ENCODE data around the gene OR9A2. TPM values are rescaled to one million over a fixed set of nuclear protein-coding genes. Genes with fewer than 3 reads are reported as not detected.

OR9A2 gene
- total and polyA plus RNA-seq, 7 donors: not detected

DNA sequence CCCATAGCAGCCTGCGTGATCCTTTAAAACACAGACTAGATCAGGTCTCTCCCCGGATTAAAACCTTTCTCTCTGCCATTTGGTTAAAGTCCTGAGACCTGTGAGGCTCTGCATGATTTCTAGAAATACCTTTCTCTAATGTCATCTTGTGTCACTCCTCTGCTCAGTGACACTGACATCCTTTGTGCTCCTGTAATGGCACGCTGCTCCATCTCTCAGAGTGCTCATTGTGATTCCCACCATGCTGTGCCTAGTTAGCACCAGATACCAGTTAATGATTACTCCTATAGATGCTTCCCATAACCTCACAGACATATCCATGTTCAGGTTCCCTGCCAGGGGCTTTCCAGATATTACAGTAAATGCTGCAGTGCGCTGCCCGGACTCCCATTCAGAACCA lies 11.7 kb upstream of the OR9A2 start:
- 80 to 89% methylated on average over 5 of the region's 5 CpGs for WGBS, 2 donors
- Histone ChIP-seq H3K4me3 (no peak overlapping the region), H3K27me3 (no peaks in the 10 kb centered on the region), H3K36me3 (no peaks in the 10 kb centered on the region), H3K27ac (no peak overlapping the region), H3K9me3 (no peaks in the 10 kb centered on the region), H3K4me1 (no peaks in the 10 kb centered on the region)
- intact Hi-C loops (cut with DNase I): no loop called here
- DNase-seq: no peak
- TF ChIP-seq EP300 (IDR thresholded peaks at IDR 0.05) (no peak), POLR2AphosphoS5 (IDR thresholded peaks at IDR 0.05) (no peak)

DNA sequence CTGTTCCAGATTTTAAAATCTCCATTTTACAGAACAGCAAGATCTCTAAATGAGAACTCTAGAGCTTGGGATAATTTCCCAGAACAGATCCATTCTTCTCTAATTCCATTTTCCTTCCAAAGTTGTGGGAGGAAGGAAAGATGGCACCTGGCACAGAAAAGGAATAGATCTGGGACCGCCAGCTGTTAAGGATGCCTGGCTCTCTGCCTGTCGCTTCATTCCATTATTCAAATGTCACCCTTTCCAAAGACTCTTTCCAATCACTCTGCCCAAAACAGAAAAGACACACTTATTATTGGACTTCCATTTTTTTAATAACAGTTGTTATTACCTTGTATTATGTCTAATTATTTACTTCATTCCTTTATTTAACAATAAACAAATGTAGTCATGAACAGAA lies 751 bp upstream of the OR9A2 start:
- no peaks in the 10 kb centered on the region for H3K4me1 ChIP-seq

DNA sequence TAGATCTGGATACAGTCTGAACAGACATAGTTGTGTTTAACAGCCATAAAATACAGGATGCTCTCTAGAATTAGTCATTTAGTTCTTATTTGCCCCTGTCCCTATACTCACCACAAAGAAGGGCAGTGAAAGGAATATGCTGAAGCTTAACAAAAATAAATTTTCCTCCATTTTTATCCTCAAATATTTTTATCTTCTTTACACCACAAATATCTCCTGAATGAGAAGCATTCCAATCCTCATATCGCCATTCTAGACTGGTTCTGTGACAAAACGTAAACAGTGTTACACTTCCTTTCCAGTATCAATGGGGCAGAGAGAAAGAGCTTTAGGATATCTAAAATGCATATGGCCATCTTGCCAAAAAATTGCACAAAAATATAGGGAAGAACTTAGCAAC lies 1.6 kb downstream of the OR9A2 start:
- Histone ChIP-seq H3K27me3 (no peaks in the 10 kb centered on the region), H3K9me3 (no peaks in the 10 kb centered on the region), H3K36me3 (no peaks in the 10 kb centered on the region), H3K4me1 (no peaks in the 10 kb centered on the region), H3K27ac (no peak overlapping the region), H3K4me3 (no peak overlapping the region)
- intact Hi-C loops (cut with DNase I): no loop called here
- WGBS, 2 donors: 85 to 86% methylated on average over 2 of the region's 2 CpGs
- no peak for TF ChIP-seq POLR2AphosphoS5 (IDR thresholded peaks at IDR 0.05)
- TF ChIP-seq POLR2A (IDR thresholded peaks at IDR 0.05): no peak
- TF ChIP-seq, protein P1, sequence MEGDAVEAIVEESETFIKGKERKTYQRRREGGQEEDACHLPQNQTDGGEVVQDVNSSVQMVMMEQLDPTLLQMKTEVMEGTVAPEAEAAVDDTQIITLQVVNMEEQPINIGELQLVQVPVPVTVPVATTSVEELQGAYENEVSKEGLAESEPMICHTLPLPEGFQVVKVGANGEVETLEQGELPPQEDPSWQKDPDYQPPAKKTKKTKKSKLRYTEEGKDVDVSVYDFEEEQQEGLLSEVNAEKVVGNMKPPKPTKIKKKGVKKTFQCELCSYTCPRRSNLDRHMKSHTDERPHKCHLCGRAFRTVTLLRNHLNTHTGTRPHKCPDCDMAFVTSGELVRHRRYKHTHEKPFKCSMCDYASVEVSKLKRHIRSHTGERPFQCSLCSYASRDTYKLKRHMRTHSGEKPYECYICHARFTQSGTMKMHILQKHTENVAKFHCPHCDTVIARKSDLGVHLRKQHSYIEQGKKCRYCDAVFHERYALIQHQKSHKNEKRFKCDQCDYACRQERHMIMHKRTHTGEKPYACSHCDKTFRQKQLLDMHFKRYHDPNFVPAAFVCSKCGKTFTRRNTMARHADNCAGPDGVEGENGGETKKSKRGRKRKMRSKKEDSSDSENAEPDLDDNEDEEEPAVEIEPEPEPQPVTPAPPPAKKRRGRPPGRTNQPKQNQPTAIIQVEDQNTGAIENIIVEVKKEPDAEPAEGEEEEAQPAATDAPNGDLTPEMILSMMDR (IDR thresholded peaks at IDR 0.05): no peak
- TF ChIP-seq EP300 (IDR thresholded peaks at IDR 0.05): no peak
- no peak for DNase-seq

More for the DNA sequence above, 751 bp upstream of the OR9A2 start:
- Histone ChIP-seq H3K9me3 (no peaks in the 10 kb centered on the region), H3K36me3 (no peaks in the 10 kb centered on the region), H3K27ac (no peak overlapping the region), H3K4me3 (no peak overlapping the region), H3K27me3 (no peaks in the 10 kb centered on the region)
- TF ChIP-seq EP300 (IDR thresholded peaks at IDR 0.05) (no peak), POLR2AphosphoS5 (IDR thresholded peaks at IDR 0.05) (no peak), POLR2A (IDR thresholded peaks at IDR 0.05) (no peak)
- TF ChIP-seq, protein P1 (IDR thresholded peaks at IDR 0.05): no peak
- intact Hi-C loops (cut with DNase I): no loop called here
- no peak for DNase-seq
- WGBS, 2 donors: 91 to 95% methylated on average over 2 of the region's 2 CpGs

DNA sequence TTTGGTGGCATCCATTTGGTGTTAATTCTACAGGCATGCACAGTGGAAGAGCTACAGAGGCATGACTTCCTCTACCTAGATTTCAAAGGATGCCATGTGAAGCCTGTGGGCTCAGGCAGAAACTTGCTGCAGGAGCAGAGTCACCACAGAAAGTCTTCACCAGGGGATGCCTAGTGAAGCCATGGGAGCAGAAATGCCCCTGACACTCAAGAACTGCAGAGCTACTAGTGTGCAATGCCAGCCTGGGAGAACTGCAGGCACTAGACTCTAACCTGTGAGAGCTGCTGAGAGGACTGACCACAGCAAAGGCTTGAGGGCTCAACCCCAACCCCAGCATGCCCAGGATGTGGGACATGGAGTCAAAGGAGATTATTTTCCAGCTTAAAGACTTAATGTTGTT lies 3.9 kb downstream of the OR9A2 start:
- intact Hi-C loops (cut with DNase I): no loop called here
- no peak for DNase-seq
- H3K4me3 ChIP-seq: no peak overlapping the region
- no peaks in the 10 kb centered on the region for H3K36me3 ChIP-seq
- peaks cover 0 to 2% (median 0%) of the 10 kb centered on the region in 4 donors for H3K9me3 ChIP-seq
- H3K27ac ChIP-seq: no peak overlapping the region
- TF ChIP-seq EP300 (IDR thresholded peaks at IDR 0.05) (no peak), POLR2AphosphoS5 (IDR thresholded peaks at IDR 0.05) (no peak), POLR2A (IDR thresholded peaks at IDR 0.05) (no peak)
- TF ChIP-seq, protein P1 (IDR thresholded peaks at IDR 0.05): no peak
- H3K4me1 ChIP-seq: no peaks in the 10 kb centered on the region
- H3K27me3 ChIP-seq: no peaks in the 10 kb centered on the region

DNA sequence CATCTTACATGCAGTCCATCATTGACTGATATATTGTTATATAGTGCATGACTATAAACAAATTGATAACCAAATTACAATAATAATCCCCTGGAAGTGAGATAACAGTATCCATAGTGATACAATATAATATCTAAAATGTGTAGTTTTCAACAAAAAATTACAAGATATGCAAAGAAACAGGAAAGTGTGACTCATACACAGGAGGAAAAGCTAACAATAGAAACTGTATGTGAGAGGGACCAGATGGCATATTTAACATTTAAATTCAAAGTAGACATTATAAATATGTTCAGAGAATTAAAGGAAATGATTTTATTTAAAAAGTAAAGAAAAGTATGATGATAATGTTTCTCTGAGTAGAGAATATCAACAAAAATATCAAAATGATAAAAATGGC lies 8.0 kb downstream of the OR9A2 start:
- Histone ChIP-seq H3K4me3 (no peak overlapping the region), H3K36me3 (no peaks in the 10 kb centered on the region), H3K27me3 (no peaks in the 10 kb centered on the region), H3K9me3 (peaks cover 0 to 2% (median 0%) of the 10 kb centered on the region in 4 donors), H3K27ac (no peak overlapping the region), H3K4me1 (peaks cover 0 to 10% (median 8%) of the 10 kb centered on the region in 4 donors)
- DNase-seq: no peak
- TF ChIP-seq EP300 (IDR thresholded peaks at IDR 0.05) (no peak), POLR2AphosphoS5 (IDR thresholded peaks at IDR 0.05) (no peak), POLR2A (IDR thresholded peaks at IDR 0.05) (no peak)
- TF ChIP-seq, protein P1 (IDR thresholded peaks at IDR 0.05): no peak
- intact Hi-C loops (cut with DNase I): loop anchor here (10.0 kb wide), 1 partner anchor 416 kb away; no protein-coding TSS in a partner anchor
